22Rv1 (cell line): Measurements from ENCODE around the gene COLGALT1.

Source experiments
- ZFX ChIP-seq: fragments of 450-650 bp; IDR thresholded peaks from 2 replicates; pipeline ENCODE4 v1.6.1; 2017; ENCODE audit warnings: antibody characterized with exemption, borderline replicate concordance
- TF ChIP-seq, protein P1 (sequence below): fragments of 450-650 bp; IDR thresholded peaks from 2 replicates; pipeline ENCODE4 v1.5.1; 2017; ENCODE audit warnings: mild to moderate bottlenecking

DNA sequence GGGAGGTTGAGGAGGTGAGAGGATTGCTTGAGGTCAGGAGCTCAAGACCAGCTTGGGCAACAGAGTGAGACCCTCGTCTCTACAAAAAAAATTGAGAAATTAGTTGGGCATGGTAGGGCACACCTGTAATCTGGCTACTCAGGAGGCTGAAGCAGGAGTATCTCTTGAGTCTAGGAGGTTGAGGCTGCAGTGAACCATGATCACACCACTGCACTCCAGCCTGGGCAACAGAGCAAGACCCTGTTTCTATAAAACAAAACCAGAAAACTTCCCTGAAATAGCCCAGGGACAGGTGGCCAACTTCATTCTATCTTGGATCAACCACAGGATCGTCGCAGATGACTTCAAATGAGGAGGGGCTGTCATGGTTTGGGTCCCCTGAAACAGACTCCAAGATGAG lies 28.7 kb downstream of the COLGALT1 start:
- TF ChIP-seq, protein P1, sequence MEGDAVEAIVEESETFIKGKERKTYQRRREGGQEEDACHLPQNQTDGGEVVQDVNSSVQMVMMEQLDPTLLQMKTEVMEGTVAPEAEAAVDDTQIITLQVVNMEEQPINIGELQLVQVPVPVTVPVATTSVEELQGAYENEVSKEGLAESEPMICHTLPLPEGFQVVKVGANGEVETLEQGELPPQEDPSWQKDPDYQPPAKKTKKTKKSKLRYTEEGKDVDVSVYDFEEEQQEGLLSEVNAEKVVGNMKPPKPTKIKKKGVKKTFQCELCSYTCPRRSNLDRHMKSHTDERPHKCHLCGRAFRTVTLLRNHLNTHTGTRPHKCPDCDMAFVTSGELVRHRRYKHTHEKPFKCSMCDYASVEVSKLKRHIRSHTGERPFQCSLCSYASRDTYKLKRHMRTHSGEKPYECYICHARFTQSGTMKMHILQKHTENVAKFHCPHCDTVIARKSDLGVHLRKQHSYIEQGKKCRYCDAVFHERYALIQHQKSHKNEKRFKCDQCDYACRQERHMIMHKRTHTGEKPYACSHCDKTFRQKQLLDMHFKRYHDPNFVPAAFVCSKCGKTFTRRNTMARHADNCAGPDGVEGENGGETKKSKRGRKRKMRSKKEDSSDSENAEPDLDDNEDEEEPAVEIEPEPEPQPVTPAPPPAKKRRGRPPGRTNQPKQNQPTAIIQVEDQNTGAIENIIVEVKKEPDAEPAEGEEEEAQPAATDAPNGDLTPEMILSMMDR = no peak
- no peak for TF ChIP-seq ZFX
